ENCODE measurements around the gene OR4F3.
"Not testable (repeated sequence)": the region's sequence is repeated elsewhere in the genome, so short reads cannot be mapped to it uniquely, and the experiment has no call there.

The OR4F3 gene

GRCh38 chr5:181366968-181367367 is at the start of gene OR4F3:
OR4F3 (plus strand) TSS chr5:181367268.
- FAIRE-seq, result not testable (repeated sequence)
